Measurements from ENCODE around the gene POLD1.

POLD1 gene

DNA sequence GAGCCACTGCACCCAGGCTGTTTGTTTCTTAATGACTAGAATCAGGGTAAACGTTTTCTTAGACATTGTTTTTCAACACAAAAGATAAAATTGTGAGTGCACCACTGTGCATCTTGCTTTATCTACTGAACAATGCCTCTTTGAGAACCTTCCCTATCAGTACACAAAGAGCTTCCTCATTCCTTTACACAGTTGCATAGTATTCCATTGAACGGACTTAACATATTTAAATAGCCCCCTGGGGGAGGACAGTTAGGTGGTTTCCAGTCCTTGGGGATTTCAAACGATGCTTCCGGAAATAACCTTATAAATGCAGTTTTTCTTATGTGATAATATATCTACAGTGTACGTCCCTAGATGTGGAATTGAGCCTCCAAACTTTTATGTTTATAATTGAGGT, 8.6 kb downstream of the POLD1 start:
- no peak overlapping the region for H3K27ac ChIP-seq
- TF ChIP-seq, protein P1, sequence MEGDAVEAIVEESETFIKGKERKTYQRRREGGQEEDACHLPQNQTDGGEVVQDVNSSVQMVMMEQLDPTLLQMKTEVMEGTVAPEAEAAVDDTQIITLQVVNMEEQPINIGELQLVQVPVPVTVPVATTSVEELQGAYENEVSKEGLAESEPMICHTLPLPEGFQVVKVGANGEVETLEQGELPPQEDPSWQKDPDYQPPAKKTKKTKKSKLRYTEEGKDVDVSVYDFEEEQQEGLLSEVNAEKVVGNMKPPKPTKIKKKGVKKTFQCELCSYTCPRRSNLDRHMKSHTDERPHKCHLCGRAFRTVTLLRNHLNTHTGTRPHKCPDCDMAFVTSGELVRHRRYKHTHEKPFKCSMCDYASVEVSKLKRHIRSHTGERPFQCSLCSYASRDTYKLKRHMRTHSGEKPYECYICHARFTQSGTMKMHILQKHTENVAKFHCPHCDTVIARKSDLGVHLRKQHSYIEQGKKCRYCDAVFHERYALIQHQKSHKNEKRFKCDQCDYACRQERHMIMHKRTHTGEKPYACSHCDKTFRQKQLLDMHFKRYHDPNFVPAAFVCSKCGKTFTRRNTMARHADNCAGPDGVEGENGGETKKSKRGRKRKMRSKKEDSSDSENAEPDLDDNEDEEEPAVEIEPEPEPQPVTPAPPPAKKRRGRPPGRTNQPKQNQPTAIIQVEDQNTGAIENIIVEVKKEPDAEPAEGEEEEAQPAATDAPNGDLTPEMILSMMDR (conservative IDR thresholded peaks at IDR 0.05): no peak

DNA sequence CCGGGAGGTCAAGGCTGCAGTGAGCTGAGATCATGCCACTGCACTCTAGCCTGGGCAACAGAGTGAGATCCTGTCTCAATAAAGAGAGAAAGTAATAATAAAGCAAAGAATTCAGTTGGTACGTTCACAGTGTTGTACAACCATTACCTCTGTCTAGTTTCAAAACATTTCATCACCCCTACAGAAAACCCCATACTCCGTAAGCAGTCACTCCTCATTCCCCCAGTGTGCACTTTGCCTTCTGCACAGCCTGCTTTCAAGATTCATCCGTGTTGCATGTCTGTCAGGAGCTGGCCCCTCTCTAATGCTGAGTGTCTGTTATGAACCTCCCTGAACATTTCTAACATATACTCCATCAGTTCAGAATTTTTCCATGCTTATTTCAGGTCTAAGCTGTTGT, 9.4 kb downstream of the POLD1 start:
- TF ChIP-seq, protein P1 (conservative IDR thresholded peaks at IDR 0.05): no peak
- H3K27ac ChIP-seq: no peak overlapping the region

- H3K27ac ChIP-seq: no peak overlapping the region
- TF ChIP-seq, protein P1 (conservative IDR thresholded peaks at IDR 0.05): no peak
Measured at GRCh38 chr19:50394017-50394416, 9.9 kb downstream of the POLD1 start.

DNA sequence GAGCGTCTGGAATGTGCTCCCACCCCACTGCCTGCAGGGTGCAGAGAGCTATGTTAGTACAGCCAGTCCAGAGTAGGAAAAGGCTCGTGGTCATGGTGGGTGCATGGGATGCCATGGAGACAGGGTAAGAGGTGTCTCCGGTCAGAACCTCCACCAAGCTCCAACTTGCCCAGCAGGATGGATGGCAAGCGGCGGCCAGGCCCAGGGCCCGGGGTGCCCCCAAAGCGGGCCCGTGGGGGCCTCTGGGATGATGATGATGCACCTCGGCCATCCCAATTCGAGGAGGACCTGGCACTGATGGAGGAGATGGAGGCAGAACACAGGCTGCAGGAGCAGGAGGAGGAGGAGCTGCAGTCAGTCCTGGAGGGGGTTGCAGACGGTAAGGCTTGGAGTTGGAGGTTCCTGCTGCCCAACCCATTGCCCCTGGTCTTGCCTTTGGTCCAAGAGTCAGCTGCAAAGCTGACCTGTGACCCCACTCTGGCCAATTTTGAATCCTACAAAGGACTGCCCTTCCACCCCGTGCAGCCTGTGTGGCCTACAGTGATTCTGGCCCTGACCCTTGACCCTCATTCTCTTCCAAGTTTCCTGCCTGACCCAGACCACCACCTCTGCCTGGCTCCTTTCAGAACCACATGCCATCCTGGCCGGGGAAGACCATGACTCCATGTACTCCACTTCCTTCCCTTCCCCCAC, 14.7 kb downstream of the POLD1 start:
- TF ChIP-seq, protein P1 (conservative IDR thresholded peaks at IDR 0.05): no peak
- no peak overlapping the region for H3K27ac ChIP-seq

DNA sequence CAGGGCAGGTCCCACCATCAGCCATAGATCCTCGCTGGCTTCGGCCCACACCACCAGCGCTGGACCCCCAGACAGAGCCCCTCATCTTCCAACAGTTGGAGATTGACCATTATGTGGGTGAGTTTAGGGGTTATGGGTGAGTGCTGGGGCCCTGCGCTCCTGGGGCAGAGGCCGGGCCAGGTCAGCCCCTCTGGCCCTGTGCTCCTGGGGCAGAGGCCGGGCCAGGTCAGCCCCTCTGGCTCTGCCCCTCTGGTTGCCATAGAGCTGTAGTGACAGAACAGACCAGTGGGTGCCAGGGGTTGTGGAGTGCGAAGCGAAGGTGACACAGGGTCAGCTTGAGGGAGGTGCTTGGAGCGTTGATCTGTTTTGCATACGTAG, 15.2 kb downstream of the POLD1 start:
- no peak overlapping the region for H3K27ac ChIP-seq
- TF ChIP-seq, protein P1 (conservative IDR thresholded peaks at IDR 0.05): no peak

GRCh38 chr19:50401605-50402450, 17.7 kb downstream of the POLD1 start:
- H3K27ac ChIP-seq: no peak overlapping the region
- TF ChIP-seq, protein P1 (conservative IDR thresholded peaks at IDR 0.05): no peak

DNA sequence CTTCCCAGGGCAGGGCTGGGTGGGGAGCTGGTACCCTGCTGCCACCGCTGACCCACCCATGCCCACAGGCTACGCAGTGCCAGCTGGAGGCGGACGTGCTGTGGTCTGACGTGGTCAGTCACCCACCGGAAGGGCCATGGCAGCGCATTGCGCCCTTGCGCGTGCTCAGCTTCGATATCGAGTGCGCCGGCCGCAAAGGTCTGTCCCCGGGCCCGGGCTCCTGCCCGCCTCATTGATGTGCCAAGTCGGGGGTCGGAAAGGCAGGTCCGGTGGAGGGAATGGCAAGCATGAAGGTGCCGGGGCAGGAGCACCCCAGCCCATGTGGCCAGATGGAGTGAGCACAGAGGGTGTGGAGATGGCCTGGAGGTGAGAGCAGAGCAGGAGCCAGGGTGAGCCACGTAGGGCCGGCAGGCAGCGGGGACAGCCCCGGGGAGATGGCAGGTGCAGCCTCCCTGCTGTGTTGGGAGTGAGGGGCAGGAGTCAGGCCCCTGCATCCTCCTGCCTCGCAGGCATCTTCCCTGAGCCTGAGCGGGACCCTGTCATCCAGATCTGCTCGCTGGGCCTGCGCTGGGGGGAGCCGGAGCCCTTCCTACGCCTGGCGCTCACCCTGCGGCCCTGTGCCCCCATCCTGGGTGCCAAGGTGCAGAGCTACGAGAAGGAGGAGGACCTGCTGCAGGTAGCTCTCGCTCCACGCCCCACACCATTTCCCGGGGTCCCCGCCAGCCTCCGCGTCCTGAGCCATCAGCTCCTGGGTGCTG, 18.6 kb downstream of the POLD1 start:
- no peak overlapping the region for H3K27ac ChIP-seq
- TF ChIP-seq, protein P1 (conservative IDR thresholded peaks at IDR 0.05): no peak
